Astrocyte (in vitro differentiated cells and primary cell): ENCODE data around the gene TRIM50.
"Not testable (repeated sequence)": the region's sequence is repeated elsewhere in the genome, so short reads cannot be mapped to it uniquely, and the experiment has no call there.

Source experiments
- CTCF ChIP-seq: IDR thresholded peaks from 2 replicates; pipeline ENCODE4 v1.5.1; 2011; ENCODE audit warnings: low read depth, mild to moderate bottlenecking, inconsistent platforms, low read length, moderate library complexity; ENCODE audit not compliant: insufficient read depth
- EZH2 ChIP-seq: IDR thresholded peaks from 2 replicates; pipeline ENCODE4 v1.6.1; 2012; ENCODE audit warnings: mild to moderate bottlenecking, low read length, inconsistent platforms; ENCODE audit not compliant: insufficient read depth

- not testable (repeated sequence) for TF ChIP-seq CTCF, EZH2
Observed at GRCh38 chr7:73297235-73297634, 30.6 kb downstream of the TRIM50 start.
